Stimulated activated CD4-positive, alpha-beta T cell treated with anti-CD3 and anti-CD28 coated beads, Interleukin-12 subunit alpha, Interleukin-12 subunit beta, amount 100 ng/mL, for 4 hours (primary cell): ENCODE measurements around the gene GPR55.
A peak's percentile ranks its signal among the peaks of the same experiment; 100 is the strongest.
"Not testable (repeated sequence)": the region's sequence is repeated elsewhere in the genome, so short reads cannot be mapped to it uniquely, and the experiment has no call there.

Experiments used
- DNase-seq: peaks from one replicate; pipeline ENCODE4 v3.0.0-alpha.2; 2020

The GPR55 gene

GRCh38 chr2:230924470-230925341 lies at the start of gene GPR55:
Gene GPR55 (minus strand): TSS chr2:230925242. CDS start chr2:230910962, 14,280 bp downstream.
- peak; percentile 65 for DNase-seq

- peak; percentile 48 for DNase-seq
These were observed 49.3 kb upstream of the GPR55 start for GRCh38 chr2:230974096-230974913.

DNA sequence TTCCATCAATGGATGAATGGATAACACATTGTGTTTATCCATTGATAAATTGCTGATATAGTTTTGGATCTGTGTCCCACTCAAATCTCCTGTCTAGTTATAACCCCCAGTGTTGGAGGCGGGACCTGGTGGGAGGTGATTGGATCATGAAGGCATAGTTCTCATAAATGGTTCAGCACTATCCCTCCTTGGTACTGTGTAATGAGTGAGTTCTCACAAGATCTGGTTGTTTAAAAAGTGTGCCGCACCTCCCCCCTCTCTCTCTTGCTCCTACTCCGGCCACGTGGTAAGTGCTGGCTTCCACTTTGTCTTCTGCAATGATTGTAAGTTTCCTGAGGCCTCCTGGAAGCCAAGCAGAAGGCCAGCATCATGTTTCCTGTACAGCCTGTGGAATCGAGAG lies 47.0 kb upstream of the GPR55 start:
- DNase-seq: no peak

DNA sequence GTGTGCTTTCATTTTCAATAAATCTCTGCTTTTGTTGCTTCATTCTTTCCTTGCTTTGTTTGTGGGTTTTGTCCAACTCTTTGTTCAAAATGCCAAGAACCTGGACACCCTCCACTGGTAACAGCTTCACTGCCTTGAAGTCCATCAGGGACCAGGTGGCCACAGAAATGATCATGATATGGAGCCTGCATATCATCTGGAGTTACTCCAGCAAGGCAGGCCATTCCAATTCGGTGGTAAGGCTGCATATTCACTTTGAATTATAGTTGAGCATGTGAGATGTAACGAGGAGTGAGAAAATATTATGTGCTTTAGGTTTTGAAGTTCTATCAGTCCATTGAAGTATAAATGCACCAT lies 44.6 kb upstream of the GPR55 start:
- no peak for DNase-seq

- DNase-seq: no peak
These were observed 44.0 kb upstream of the GPR55 start for GRCh38 chr2:230968921-230969658.

GRCh38 chr2:230968314-230968713 lies 43.3 kb upstream of the GPR55 start:
- DNase-seq: not testable (repeated sequence)

DNA sequence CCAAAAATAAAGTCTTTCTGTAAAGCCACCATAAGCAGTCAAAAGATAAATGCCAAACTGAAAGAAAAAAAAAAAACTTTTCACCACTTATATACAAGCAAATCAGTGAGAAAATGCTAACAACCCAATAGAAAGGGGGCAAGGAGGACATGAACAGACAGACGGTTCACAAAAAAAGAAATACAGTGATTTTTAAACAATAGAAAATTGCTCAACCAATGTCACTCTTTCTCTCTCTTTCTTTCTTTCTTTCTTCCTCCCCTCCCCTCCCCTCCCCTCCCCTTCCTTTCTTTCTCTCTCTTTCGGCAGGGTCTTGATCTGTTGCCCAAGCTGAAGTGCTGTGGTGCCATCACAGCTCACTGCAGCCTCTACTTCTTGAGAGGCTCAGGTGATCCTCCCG lies 42.1 kb upstream of the GPR55 start:
- no peak for DNase-seq

GRCh38 chr2:230964136-230964730 lies 39.2 kb upstream of the GPR55 start:
- no peak for DNase-seq

GRCh38 chr2:230961091-230961491 lies 36.0 kb upstream of the GPR55 start:
- no peak for DNase-seq

- no peak for DNase-seq
These were observed 35.0 kb upstream of the GPR55 start for GRCh38 chr2:230960026-230960425.

- no peak for DNase-seq
These were observed 34.0 kb upstream of the GPR55 start for GRCh38 chr2:230958820-230959756.

GRCh38 chr2:230957756-230958391 lies 32.8 kb upstream of the GPR55 start:
- no peak for DNase-seq

- peak; percentile 23 for DNase-seq
These were observed 32.0 kb upstream of the GPR55 start for GRCh38 chr2:230956827-230957755.

GRCh38 chr2:230955163-230955737 lies 30.2 kb upstream of the GPR55 start:
- no peak for DNase-seq

DNA sequence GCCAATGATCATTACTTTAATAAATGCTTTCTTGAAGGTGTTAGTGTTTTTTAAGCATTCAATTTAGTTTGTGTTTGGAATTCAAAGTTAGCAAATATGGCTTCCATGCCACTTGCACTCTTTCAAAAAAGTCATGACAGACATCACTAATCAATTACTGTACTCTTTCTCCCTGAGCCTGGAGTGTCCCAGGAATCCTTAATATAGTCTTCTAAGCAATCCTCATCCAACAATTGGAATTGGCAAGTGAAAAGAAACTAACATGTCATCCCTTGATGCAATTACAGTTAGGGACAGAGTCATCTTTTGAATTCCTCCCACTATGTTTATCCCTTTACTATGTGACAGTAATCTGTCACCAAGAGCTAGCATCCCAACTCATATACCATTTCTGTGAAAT lies 29.7 kb upstream of the GPR55 start:
- DNase-seq: no peak

DNA sequence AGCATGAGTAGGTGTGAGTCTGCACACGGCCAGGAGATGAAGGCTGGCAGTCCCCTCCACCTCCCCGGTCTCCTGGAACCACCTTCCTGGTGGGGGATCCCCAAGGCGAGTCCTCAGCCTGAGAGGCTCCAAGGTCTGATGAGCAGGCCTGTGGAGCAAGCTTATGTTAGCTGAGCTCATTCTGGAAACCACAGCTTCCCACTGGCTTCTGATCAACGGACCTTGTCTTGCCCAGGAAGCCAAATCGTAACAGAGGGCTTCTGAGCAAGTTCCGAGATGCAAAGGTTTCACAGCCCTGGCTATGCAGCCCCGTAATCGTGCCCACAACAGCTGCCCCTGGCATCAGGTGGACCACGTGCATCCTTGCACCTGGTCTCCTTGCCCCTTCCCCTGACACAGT lies 28.8 kb upstream of the GPR55 start:
- no peak for DNase-seq

- DNase-seq: no peak
These were observed 27.3 kb upstream of the GPR55 start for GRCh38 chr2:230952226-230952956.

DNA sequence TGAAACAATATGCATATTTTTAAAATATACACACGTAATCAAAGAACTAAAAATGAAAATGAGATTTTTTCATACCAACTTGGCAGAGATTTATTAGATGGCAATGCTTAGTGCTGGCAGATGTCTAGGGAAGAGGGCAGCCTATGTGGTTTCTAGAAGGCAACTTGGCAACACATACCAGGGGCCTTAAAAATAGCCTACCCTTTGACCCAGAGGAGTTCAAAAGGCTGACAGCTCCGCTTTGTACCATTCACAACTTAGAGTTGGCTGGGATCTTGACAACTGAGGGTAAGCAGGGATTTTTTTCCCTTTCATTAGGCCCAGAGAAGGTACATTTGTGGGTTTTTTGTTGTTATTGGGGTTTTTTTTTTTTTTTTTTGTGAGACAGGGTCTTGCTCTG lies 26.4 kb upstream of the GPR55 start:
- DNase-seq: no peak

GRCh38 chr2:230950874-230951339 lies 25.9 kb upstream of the GPR55 start:
- DNase-seq: no peak
